Measurements from ENCODE around the gene NXNL1. TPM values are rescaled to one million over a fixed set of nuclear protein-coding genes. Genes with fewer than 3 reads are reported as not detected.

Gene NXNL1
- total RNA-seq, 1 donor from 2014 or later: not detected

- intact Hi-C loops (cut with micrococcal nuclease): loop anchor here (1.0 to 2.0 kb wide), 3 partner anchors 16 to 79 kb away; partner anchors contain the start of gene PGLS
- DNase-seq (ENCODE audit: low spot score): no peak
- Mint-ChIP-seq H3K27ac (no peak overlapping the region), H3K4me1 (ENCODE audit: low read depth) (peaks cover 13% of the 10 kb centered on the region), H3K36me3 (ENCODE audit: low read depth) (no peaks in the 10 kb centered on the region), H3K27me3 (ENCODE audit: insufficient read depth) (no peaks in the 10 kb centered on the region), H3K9me3 (no peaks in the 10 kb centered on the region), H3K4me3 (no peak overlapping the region)
Observed at GRCh38 chr19:17495639-17496296, 35.0 kb upstream of the NXNL1 start.

GRCh38 chr19:17491287-17491686 lies 30.6 kb upstream of the NXNL1 start:
- intact Hi-C loops (cut with micrococcal nuclease): no loop called here
- peaks cover 14% of the 10 kb centered on the region for H3K4me1 Mint-ChIP-seq (ENCODE audit: low read depth)
- H3K27me3 Mint-ChIP-seq (ENCODE audit: insufficient read depth): peaks cover 2% of the 10 kb centered on the region
- H3K27ac Mint-ChIP-seq: no peak overlapping the region
- no peaks in the 10 kb centered on the region for H3K36me3 Mint-ChIP-seq (ENCODE audit: low read depth)
- H3K9me3 Mint-ChIP-seq: no peaks in the 10 kb centered on the region
- DNase-seq (ENCODE audit: low spot score): no peak
- H3K4me3 Mint-ChIP-seq: no peak overlapping the region

- Mint-ChIP-seq H3K27ac (no peak overlapping the region), H3K4me3 (no peak overlapping the region), H3K36me3 (ENCODE audit: low read depth) (no peaks in the 10 kb centered on the region), H3K9me3 (no peaks in the 10 kb centered on the region), H3K27me3 (ENCODE audit: insufficient read depth) (peaks cover 2% of the 10 kb centered on the region), H3K4me1 (ENCODE audit: low read depth) (peaks cover 7% of the 10 kb centered on the region)
- intact Hi-C loops (cut with micrococcal nuclease): no loop called here
- no peak for DNase-seq (ENCODE audit: low spot score)
Observed at GRCh38 chr19:17490411-17490810, 29.7 kb upstream of the NXNL1 start.

GRCh38 chr19:17489392-17490030 lies 28.8 kb upstream of the NXNL1 start:
- Mint-ChIP-seq H3K36me3 (ENCODE audit: low read depth) (no peaks in the 10 kb centered on the region), H3K9me3 (no peaks in the 10 kb centered on the region), H3K27ac (peak overlapping the region; percentile 26), H3K27me3 (ENCODE audit: insufficient read depth) (peaks cover 2% of the 10 kb centered on the region), H3K4me1 (ENCODE audit: low read depth) (peaks cover 7% of the 10 kb centered on the region), H3K4me3 (no peak overlapping the region)
- DNase-seq (ENCODE audit: low spot score): no peak
- intact Hi-C loops (cut with micrococcal nuclease): no loop called here

- no peak overlapping the region for H3K27ac Mint-ChIP-seq
- intact Hi-C loops (cut with micrococcal nuclease): no loop called here
Observed at GRCh38 chr19:17488593-17489391, 28.1 kb upstream of the NXNL1 start.

GRCh38 chr19:17487284-17488121 lies 26.8 kb upstream of the NXNL1 start:
- Mint-ChIP-seq H3K27ac (no peak overlapping the region), H3K27me3 (ENCODE audit: insufficient read depth) (peaks cover 8% of the 10 kb centered on the region), H3K4me3 (no peak overlapping the region), H3K9me3 (no peaks in the 10 kb centered on the region), H3K36me3 (ENCODE audit: low read depth) (no peaks in the 10 kb centered on the region), H3K4me1 (ENCODE audit: low read depth) (peaks cover 7% of the 10 kb centered on the region)
- DNase-seq (ENCODE audit: low spot score): no peak
- intact Hi-C loops (cut with micrococcal nuclease): no loop called here

More at GRCh38 chr19:17488593-17489391, 28.1 kb upstream of the NXNL1 start:
- no peak overlapping the region for H3K4me3 Mint-ChIP-seq
- H3K4me1 Mint-ChIP-seq (ENCODE audit: low read depth): peaks cover 7% of the 10 kb centered on the region
- DNase-seq (ENCODE audit: low spot score): peak; percentile 25
- no peaks in the 10 kb centered on the region for H3K9me3 Mint-ChIP-seq
- H3K36me3 Mint-ChIP-seq (ENCODE audit: low read depth): no peaks in the 10 kb centered on the region
- peaks cover 5% of the 10 kb centered on the region for H3K27me3 Mint-ChIP-seq (ENCODE audit: insufficient read depth)

GRCh38 chr19:17486545-17487240 lies 26.0 kb upstream of the NXNL1 start:
- Mint-ChIP-seq H3K4me1 (ENCODE audit: low read depth) (peaks cover 7% of the 10 kb centered on the region), H3K27ac (no peak overlapping the region), H3K9me3 (no peaks in the 10 kb centered on the region), H3K36me3 (ENCODE audit: low read depth) (no peaks in the 10 kb centered on the region), H3K27me3 (ENCODE audit: insufficient read depth) (peaks cover 8% of the 10 kb centered on the region), H3K4me3 (no peak overlapping the region)
- DNase-seq (ENCODE audit: low spot score): no peak
- intact Hi-C loops (cut with micrococcal nuclease): no loop called here

GRCh38 chr19:17484520-17485185 lies 23.9 kb upstream of the NXNL1 start:
- peaks cover 5% of the 10 kb centered on the region for H3K4me1 Mint-ChIP-seq (ENCODE audit: low read depth)
- DNase-seq (ENCODE audit: low spot score): no peak
- H3K9me3 Mint-ChIP-seq: no peaks in the 10 kb centered on the region
- peaks cover 8% of the 10 kb centered on the region for H3K27me3 Mint-ChIP-seq (ENCODE audit: insufficient read depth)
- H3K27ac Mint-ChIP-seq: no peak overlapping the region
- H3K4me3 Mint-ChIP-seq: no peak overlapping the region
- H3K36me3 Mint-ChIP-seq (ENCODE audit: low read depth): no peaks in the 10 kb centered on the region
- intact Hi-C loops (cut with micrococcal nuclease): no loop called here

- DNase-seq (ENCODE audit: low spot score): no peak
- no peak overlapping the region for H3K27ac Mint-ChIP-seq
- intact Hi-C loops (cut with micrococcal nuclease): no loop called here
- no peaks in the 10 kb centered on the region for H3K36me3 Mint-ChIP-seq (ENCODE audit: low read depth)
- H3K4me1 Mint-ChIP-seq (ENCODE audit: low read depth): no peaks in the 10 kb centered on the region
- H3K27me3 Mint-ChIP-seq (ENCODE audit: insufficient read depth): peaks cover 8% of the 10 kb centered on the region
- H3K9me3 Mint-ChIP-seq: no peaks in the 10 kb centered on the region
- no peak overlapping the region for H3K4me3 Mint-ChIP-seq
Observed at GRCh38 chr19:17483605-17484002, 22.9 kb upstream of the NXNL1 start.

GRCh38 chr19:17482877-17483604 lies 22.3 kb upstream of the NXNL1 start:
- DNase-seq (ENCODE audit: low spot score): no peak
- Mint-ChIP-seq H3K9me3 (no peaks in the 10 kb centered on the region), H3K4me3 (no peak overlapping the region), H3K27me3 (ENCODE audit: insufficient read depth) (peaks cover 6% of the 10 kb centered on the region), H3K4me1 (ENCODE audit: low read depth) (no peaks in the 10 kb centered on the region), H3K36me3 (ENCODE audit: low read depth) (no peaks in the 10 kb centered on the region), H3K27ac (no peak overlapping the region)
- intact Hi-C loops (cut with micrococcal nuclease): no loop called here

- intact Hi-C loops (cut with micrococcal nuclease): no loop called here
- no peaks in the 10 kb centered on the region for H3K36me3 Mint-ChIP-seq (ENCODE audit: low read depth)
- H3K9me3 Mint-ChIP-seq: no peaks in the 10 kb centered on the region
- no peaks in the 10 kb centered on the region for H3K4me1 Mint-ChIP-seq (ENCODE audit: low read depth)
- no peak overlapping the region for H3K4me3 Mint-ChIP-seq
- DNase-seq (ENCODE audit: low spot score): no peak
- peaks cover 6% of the 10 kb centered on the region for H3K27me3 Mint-ChIP-seq (ENCODE audit: insufficient read depth)
- no peak overlapping the region for H3K27ac Mint-ChIP-seq
Observed at GRCh38 chr19:17481986-17482385, 21.3 kb upstream of the NXNL1 start.

Measured in activated T-helper 1 cell treated with anti-CD3 and anti-CD28 coated beads, Interleukin-12 subunit alpha, Interleukin-12 subunit beta, Interleukin-2, Interleukin-4 antibody, amounts not matched to agents 30 ng/mL and 10 ng/mL and 1 ng/mL, durations not matched to agents 14 hours and 24 hours and 36 hours (primary cell).